GM23338 (cell line): Measurements from ENCODE around the gene DPP10. TPM values are rescaled to one million over a fixed set of nuclear protein-coding genes. Genes with fewer than 3 reads are reported as not detected.

Experiments
- ATAC-seq: fragments of 200-7000 bp; cut with Tn5 transposase; 3 replicates; pipeline ENCODE4 v1.9.1; 2020
- DNase-seq: peaks from one replicate; pipeline ENCODE4 v3.0.0-alpha.2; 2015; ENCODE audit warnings: low spot score
- H2AFZ ChIP-seq: fragments of 200-600 bp; sonication (generic); 2 replicates; pipeline ENCODE4 v1.8.0; 2016; ENCODE audit warnings: antibody characterized with exemption, mild to moderate bottlenecking, moderate library complexity
- H3F3A ChIP-seq: fragments of 200-600 bp; sonication (generic); replicated peaks from 2 replicates; pipeline ENCODE4 v1.8.0; 2017; ENCODE audit warnings: antibody characterized with exemption, mixed run types, low read depth
- H3K27ac ChIP-seq: fragments of 200-600 bp; sonication (generic); 2 replicates; pipeline ENCODE4 v1.6.1; 2016; ENCODE audit warnings: low read depth
- H3K27me3 ChIP-seq: fragments of 200-600 bp; sonication (generic); 2 replicates; pipeline ENCODE4 v1.8.0; 2016; ENCODE audit warnings: mild to moderate bottlenecking, mixed run types, moderate library complexity; ENCODE audit not compliant: insufficient read depth
- H3K36me3 ChIP-seq: fragments of 200-600 bp; sonication (generic); 2 replicates; pipeline ENCODE4 v1.8.0; 2016; ENCODE audit warnings: mild to moderate bottlenecking; ENCODE audit not compliant: insufficient read depth
- H3K4me1 ChIP-seq: fragments of 200-600 bp; sonication (generic); 2 replicates; pipeline ENCODE4 v1.8.0; 2016; ENCODE audit warnings: mild to moderate bottlenecking, moderate library complexity; ENCODE audit not compliant: insufficient read depth
- H3K4me2 ChIP-seq: fragments of 200-600 bp; sonication (generic); 2 replicates; pipeline ENCODE4 v1.7.1; 2017; ENCODE audit warnings: mixed run types
- H3K4me3 ChIP-seq: fragments of 200-600 bp; sonication (generic); 2 replicates; pipeline ENCODE4 v1.6.1; 2016; ENCODE audit warnings: mixed run types
- H3K79me2 ChIP-seq: fragments of 200-600 bp; sonication (generic); replicated peaks from 2 replicates; pipeline ENCODE4 v1.8.0; 2017; ENCODE audit warnings: mild to moderate bottlenecking; ENCODE audit not compliant: insufficient read depth
- H3K9me2 ChIP-seq: fragments of 200-600 bp; sonication (generic); 2 replicates; pipeline ENCODE4 v1.8.0; 2017; ENCODE audit not compliant: insufficient read depth
- H4K20me1 ChIP-seq: fragments of 200-600 bp; sonication (generic); replicated peaks from 2 replicates; pipeline ENCODE4 v1.8.0; 2017; ENCODE audit warnings: mild to moderate bottlenecking; ENCODE audit not compliant: insufficient read depth
- H3K27ac Mint-ChIP-seq: 2 replicates; pipeline ENCODE4 v1.8.0; 2020; ENCODE audit warnings: inconsistent platforms, mild to moderate bottlenecking, moderate library complexity, mixed read lengths
- H3K27me3 Mint-ChIP-seq: 3 replicates; pipeline ENCODE4 v1.8.0; 2022; ENCODE audit warnings: low read depth, mild to moderate bottlenecking, moderate library complexity, mixed read lengths, inconsistent platforms; ENCODE audit not compliant: insufficient read depth, poor library complexity
- H3K36me3 Mint-ChIP-seq: 3 replicates; pipeline ENCODE4 v1.8.0; 2021; ENCODE audit warnings: low read depth, mild to moderate bottlenecking, inconsistent platforms, moderate library complexity, mixed read lengths
- H3K4me1 Mint-ChIP-seq: 3 replicates; pipeline ENCODE4 v1.8.0; 2020; ENCODE audit warnings: mild to moderate bottlenecking, inconsistent platforms, mixed read lengths
- H3K4me3 Mint-ChIP-seq: 3 replicates; pipeline ENCODE4 v1.8.0; 2021; ENCODE audit warnings: moderate library complexity, mild to moderate bottlenecking, inconsistent platforms, mixed read lengths
- H3K9me3 Mint-ChIP-seq: 3 replicates; pipeline ENCODE4 v1.8.0; 2020; ENCODE audit warnings: moderate library complexity, mild to moderate bottlenecking, inconsistent platforms, mixed read lengths
- EZH2 ChIP-seq: fragments of 200-600 bp; sonication (generic); IDR thresholded peaks from one replicate; pipeline ENCODE4 v1.8.0; 2017; ENCODE audit warnings: antibody characterized with exemption, mild to moderate bottlenecking, low read depth; ENCODE audit not compliant: unreplicated experiment
- EZH2phosphoT487 ChIP-seq: fragments of 200-600 bp; sonication (generic); IDR thresholded peaks from one replicate; pipeline ENCODE4 v1.8.1; 2018; ENCODE audit warnings: antibody characterized with exemption; ENCODE audit not compliant: unreplicated experiment
- JUNB ChIP-seq: IDR thresholded peaks from one replicate; pipeline ENCODE4 v1.6.1; 2016; ENCODE audit warnings: antibody characterized with exemption; ENCODE audit not compliant: unreplicated experiment
- NANOG ChIP-seq: IDR thresholded peaks from 2 replicates; pipeline ENCODE4 v1.6.1; 2016; ENCODE audit warnings: antibody characterized with exemption, borderline replicate concordance
- POLR2AphosphoS5 ChIP-seq: IDR thresholded peaks from 2 replicates; pipeline ENCODE4 v1.6.1; 2016; ENCODE audit warnings: antibody characterized with exemption, low read depth
- REST ChIP-seq: IDR thresholded peaks from one replicate; pipeline ENCODE4 v1.6.1; 2018; ENCODE audit warnings: antibody characterized with exemption; ENCODE audit not compliant: unreplicated experiment
- STAT1 ChIP-seq: IDR thresholded peaks from one replicate; pipeline ENCODE4 v1.6.1; 2016; ENCODE audit warnings: antibody characterized with exemption; ENCODE audit not compliant: unreplicated experiment
- ZNF114 ChIP-seq: fragments of 250-450 bp; sonication (Bioruptor Pico); IDR thresholded peaks from 2 replicates; pipeline ENCODE4 v1.5.0; 2020; ENCODE audit warnings: mild to moderate bottlenecking, moderate library complexity
- ZNF331 ChIP-seq: fragments of 250-450 bp; sonication (Bioruptor Pico); IDR thresholded peaks from 2 replicates; pipeline ENCODE4 v1.5.0; 2020; ENCODE audit warnings: low read depth, mild to moderate bottlenecking, moderate library complexity
- polyA plus RNA-seq: library from polyadenylated mRNA; unstranded; fragments of >200 nt; fragmentation: Nextera tagmentation; extraction: Ambion mirVana; gene quantifications from 2 replicates; pipeline ENCODE4 v1.2.1, GENCODE V29; 2016
- total RNA-seq: library from RNA; depleted of rRNA; stranded (reverse); fragments of >200 nt; shearing (Covaris generic); gene quantifications from 2 replicates; pipeline ENCODE4 v1.2.3, GENCODE V29; 2014
- TF ChIP-seq, protein P1 (sequence below): fragments of 250-450 bp; sonication (Bioruptor Pico); IDR thresholded peaks from 2 replicates; pipeline ENCODE4 v1.5.0; 2020; ENCODE audit warnings: mild to moderate bottlenecking, moderate library complexity
- TF ChIP-seq, protein P2 (sequence below), 2 experiments: fragments of 200-600 bp in 1 of 2; sonication (generic) in 1 of 2; conservative IDR thresholded peaks; 2 replicates each; pipeline versions ENCODE4 v1.5.1 to v1.6.1; 2016 to 2017; ENCODE audit warnings: antibody characterized with exemption in 2 of 2, low read depth in 2 of 2, mild to moderate bottlenecking in 2 of 2, moderate library complexity in 1 of 2

DPP10 gene
- total and polyA plus RNA-seq, 2 experiments from 2014 or later = 3.6 to 14.8 TPM

DNA sequence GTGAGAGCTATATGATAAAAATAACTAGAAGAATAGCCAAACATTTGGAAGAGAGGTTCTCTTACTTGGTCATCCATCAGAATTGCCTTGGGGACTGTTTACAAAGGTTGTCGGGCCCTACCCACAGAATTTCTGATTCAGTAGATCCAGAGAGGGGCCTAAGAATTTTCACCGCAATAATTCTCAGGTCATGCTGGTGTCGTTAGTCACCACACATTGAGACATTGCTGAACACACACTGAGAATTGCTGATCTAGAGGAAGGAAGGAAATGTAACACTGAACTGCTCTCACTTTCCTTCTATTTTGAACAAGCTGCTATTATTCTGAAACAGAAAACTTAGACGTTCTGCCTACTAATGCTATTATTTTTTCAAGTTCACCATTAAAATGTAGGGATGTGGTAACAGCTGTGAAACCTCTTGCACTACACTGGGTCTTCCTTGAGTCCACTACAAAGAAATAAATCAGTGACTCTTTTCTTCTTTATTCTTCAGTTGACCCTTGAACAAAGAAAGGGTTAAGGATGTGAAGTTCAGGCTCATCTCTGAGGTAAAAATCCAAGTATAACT is 491.3 kb downstream of the DPP10 start:
- Mint-ChIP-seq H3K36me3 (peaks cover 16% of the 10 kb centered on the region), H3K27me3 (no peaks in the 10 kb centered on the region), H3K9me3 (peaks cover 28% of the 10 kb centered on the region), H3K27ac (no peak overlapping the region), H3K4me1 (no peaks in the 10 kb centered on the region), H3K4me3 (no peak overlapping the region)
- no peak overlapping the region for H2AFZ ChIP-seq
- no peak overlapping the region for H3K27ac ChIP-seq
- H3K27me3 ChIP-seq = no peaks in the 10 kb centered on the region
- no peaks in the 10 kb centered on the region for H3K4me1 ChIP-seq
- H4K20me1 ChIP-seq = no peaks in the 10 kb centered on the region
- H3K9me2 ChIP-seq = peaks cover 4% of the 10 kb centered on the region
- H3F3A ChIP-seq = no peaks in the 10 kb centered on the region
- 0 out of 2 replicates have a peak, but pooled peaks cover 4% of the 10 kb centered on the region for H3K36me3 ChIP-seq
- no peak for ATAC-seq
- DNase-seq = no peak
- H3K4me3 ChIP-seq = no peak overlapping the region
- H3K79me2 ChIP-seq = no peaks in the 10 kb centered on the region
- TF ChIP-seq JUNB (no peak), REST (no peak), STAT1 (no peak), NANOG (no peak), EZH2 (no peak), POLR2AphosphoS5 (no peak), ZNF114 (CRISPR knock-in tag) (no peak), ZNF331 (CRISPR knock-in tag) (no peak), EZH2phosphoT487 (no peak)
- TF ChIP-seq, protein P1, sequence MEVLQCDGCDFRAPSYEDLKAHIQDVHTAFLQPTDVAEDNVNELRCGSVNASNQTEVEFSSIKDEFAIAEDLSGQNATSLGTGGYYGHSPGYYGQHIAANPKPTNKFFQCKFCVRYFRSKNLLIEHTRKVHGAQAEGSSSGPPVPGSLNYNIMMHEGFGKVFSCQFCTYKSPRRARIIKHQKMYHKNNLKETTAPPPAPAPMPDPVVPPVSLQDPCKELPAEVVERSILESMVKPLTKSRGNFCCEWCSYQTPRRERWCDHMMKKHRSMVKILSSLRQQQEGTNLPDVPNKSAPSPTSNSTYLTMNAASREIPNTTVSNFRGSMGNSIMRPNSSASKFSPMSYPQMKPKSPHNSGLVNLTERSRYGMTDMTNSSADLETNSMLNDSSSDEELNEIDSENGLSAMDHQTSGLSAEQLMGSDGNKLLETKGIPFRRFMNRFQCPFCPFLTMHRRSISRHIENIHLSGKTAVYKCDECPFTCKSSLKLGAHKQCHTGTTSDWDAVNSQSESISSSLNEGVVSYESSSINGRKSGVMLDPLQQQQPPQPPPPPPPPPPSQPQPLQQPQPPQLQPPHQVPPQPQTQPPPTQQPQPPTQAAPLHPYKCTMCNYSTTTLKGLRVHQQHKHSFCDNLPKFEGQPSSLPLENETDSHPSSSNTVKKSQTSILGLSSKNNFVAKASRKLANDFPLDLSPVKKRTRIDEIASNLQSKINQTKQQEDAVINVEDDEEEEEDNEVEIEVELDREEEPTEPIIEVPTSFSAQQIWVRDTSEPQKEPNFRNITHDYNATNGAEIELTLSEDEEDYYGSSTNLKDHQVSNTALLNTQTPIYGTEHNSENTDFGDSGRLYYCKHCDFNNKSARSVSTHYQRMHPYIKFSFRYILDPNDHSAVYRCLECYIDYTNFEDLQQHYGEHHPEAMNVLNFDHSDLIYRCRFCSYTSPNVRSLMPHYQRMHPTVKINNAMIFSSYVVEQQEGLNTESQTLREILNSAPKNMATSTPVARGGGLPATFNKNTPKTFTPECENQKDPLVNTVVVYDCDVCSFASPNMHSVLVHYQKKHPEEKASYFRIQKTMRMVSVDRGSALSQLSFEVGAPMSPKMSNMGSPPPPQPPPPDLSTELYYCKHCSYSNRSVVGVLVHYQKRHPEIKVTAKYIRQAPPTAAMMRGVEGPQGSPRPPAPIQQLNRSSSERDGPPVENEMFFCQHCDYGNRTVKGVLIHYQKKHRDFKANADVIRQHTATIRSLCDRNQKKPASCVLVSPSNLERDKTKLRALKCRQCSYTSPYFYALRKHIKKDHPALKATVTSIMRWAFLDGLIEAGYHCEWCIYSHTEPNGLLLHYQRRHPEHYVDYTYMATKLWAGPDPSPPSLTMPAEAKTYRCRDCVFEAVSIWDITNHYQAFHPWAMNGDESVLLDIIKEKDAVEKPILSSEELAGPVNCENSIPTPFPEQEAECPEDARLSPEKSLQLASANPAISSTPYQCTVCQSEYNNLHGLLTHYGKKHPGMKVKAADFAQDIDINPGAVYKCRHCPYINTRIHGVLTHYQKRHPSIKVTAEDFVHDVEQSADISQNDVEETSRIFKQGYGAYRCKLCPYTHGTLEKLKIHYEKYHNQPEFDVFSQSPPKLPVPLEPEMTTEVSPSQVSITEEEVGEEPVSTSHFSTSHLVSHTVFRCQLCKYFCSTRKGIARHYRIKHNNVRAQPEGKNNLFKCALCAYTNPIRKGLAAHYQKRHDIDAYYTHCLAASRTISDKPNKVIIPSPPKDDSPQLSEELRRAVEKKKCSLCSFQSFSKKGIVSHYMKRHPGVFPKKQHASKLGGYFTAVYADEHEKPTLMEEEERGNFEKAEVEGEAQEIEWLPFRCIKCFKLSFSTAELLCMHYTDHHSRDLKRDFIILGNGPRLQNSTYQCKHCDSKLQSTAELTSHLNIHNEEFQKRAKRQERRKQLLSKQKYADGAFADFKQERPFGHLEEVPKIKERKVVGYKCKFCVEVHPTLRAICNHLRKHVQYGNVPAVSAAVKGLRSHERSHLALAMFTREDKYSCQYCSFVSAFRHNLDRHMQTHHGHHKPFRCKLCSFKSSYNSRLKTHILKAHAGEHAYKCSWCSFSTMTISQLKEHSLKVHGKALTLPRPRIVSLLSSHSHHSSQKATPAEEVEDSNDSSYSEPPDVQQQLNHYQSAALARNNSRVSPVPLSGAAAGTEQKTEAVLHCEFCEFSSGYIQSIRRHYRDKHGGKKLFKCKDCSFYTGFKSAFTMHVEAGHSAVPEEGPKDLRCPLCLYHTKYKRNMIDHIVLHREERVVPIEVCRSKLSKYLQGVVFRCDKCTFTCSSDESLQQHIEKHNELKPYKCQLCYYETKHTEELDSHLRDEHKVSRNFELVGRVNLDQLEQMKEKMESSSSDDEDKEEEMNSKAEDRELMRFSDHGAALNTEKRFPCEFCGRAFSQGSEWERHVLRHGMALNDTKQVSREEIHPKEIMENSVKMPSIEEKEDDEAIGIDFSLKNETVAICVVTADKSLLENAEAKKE (CRISPR knock-in tag) = no peak
- TF ChIP-seq, protein P2, sequence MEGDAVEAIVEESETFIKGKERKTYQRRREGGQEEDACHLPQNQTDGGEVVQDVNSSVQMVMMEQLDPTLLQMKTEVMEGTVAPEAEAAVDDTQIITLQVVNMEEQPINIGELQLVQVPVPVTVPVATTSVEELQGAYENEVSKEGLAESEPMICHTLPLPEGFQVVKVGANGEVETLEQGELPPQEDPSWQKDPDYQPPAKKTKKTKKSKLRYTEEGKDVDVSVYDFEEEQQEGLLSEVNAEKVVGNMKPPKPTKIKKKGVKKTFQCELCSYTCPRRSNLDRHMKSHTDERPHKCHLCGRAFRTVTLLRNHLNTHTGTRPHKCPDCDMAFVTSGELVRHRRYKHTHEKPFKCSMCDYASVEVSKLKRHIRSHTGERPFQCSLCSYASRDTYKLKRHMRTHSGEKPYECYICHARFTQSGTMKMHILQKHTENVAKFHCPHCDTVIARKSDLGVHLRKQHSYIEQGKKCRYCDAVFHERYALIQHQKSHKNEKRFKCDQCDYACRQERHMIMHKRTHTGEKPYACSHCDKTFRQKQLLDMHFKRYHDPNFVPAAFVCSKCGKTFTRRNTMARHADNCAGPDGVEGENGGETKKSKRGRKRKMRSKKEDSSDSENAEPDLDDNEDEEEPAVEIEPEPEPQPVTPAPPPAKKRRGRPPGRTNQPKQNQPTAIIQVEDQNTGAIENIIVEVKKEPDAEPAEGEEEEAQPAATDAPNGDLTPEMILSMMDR (conservative IDR thresholded peaks at IDR 0.05; ENCODE audit: low read depth in 2 of 2) = no peak
- no peak overlapping the region for H3K4me2 ChIP-seq
